Central memory CD8-positive, alpha-beta T cell (primary cell): ENCODE data around the gene IFRD1.

Experiments used
- ATAC-seq: fragments of 150-1000 bp; cut with Tn5 transposase; replicated peaks from 2 replicates; pipeline ENCODE4 v1.10.0; 2022; ENCODE audit warnings: mild to moderate bottlenecking, moderate FRiP score, moderate number of reproducible peaks; ENCODE audit not compliant: poor library complexity, severe bottlenecking; ENCODE audit errors: extremely low read depth
- DNase-seq, 2 donors: peaks; one replicate each; pipeline ENCODE4 v3.0.0; 2021; ENCODE audit warnings: low spot score in 2 of 2
- H3K27ac Mint-ChIP-seq: one replicate; pipeline ENCODE4 v1.8.0; 2022; ENCODE audit warnings: low read depth, mild to moderate bottlenecking, moderate library complexity, mixed read lengths
- H3K27me3 Mint-ChIP-seq: one replicate; pipeline ENCODE4 v1.8.0; 2022; ENCODE audit warnings: mixed read lengths
- H3K36me3 Mint-ChIP-seq: one replicate; pipeline ENCODE4 v1.8.0; 2022; ENCODE audit warnings: mild to moderate bottlenecking, moderate library complexity, mixed read lengths; ENCODE audit not compliant: insufficient read depth
- H3K4me1 Mint-ChIP-seq: one replicate; pipeline ENCODE4 v1.8.0; 2022; ENCODE audit warnings: mixed read lengths
- H3K4me3 Mint-ChIP-seq: one replicate; pipeline ENCODE4 v1.8.0; 2022; ENCODE audit warnings: mild to moderate bottlenecking, moderate library complexity, mixed read lengths
- H3K9me3 Mint-ChIP-seq: one replicate; pipeline ENCODE4 v1.8.0; 2022; ENCODE audit warnings: mixed read lengths

IFRD1 gene

GRCh38 chr7:112422842-112423496 lies 27.3 kb upstream of the IFRD1 start:
- Mint-ChIP-seq H3K4me3 (no peak overlapping the region), H3K27ac (no peak overlapping the region), H3K9me3 (no peaks in the 10 kb centered on the region), H3K4me1 (peaks cover 12% of the 10 kb centered on the region), H3K36me3 (no peaks in the 10 kb centered on the region), H3K27me3 (no peaks in the 10 kb centered on the region)
- ATAC-seq (no peak), DNase-seq (no peak)

- Mint-ChIP-seq H3K27ac (no peak overlapping the region), H3K9me3 (no peaks in the 10 kb centered on the region), H3K4me1 (peaks cover 12% of the 10 kb centered on the region), H3K27me3 (no peaks in the 10 kb centered on the region), H3K4me3 (no peak overlapping the region), H3K36me3 (no peaks in the 10 kb centered on the region)
- DNase-seq (no peak), ATAC-seq (no peak)
Measured at GRCh38 chr7:112423987-112424386, 26.3 kb upstream of the IFRD1 start.

GRCh38 chr7:112427984-112428383 lies 22.3 kb upstream of the IFRD1 start:
- ATAC-seq = no peak
- H3K9me3 Mint-ChIP-seq = no peaks in the 10 kb centered on the region
- no peak overlapping the region for H3K27ac Mint-ChIP-seq
- no peaks in the 10 kb centered on the region for H3K36me3 Mint-ChIP-seq
- H3K27me3 Mint-ChIP-seq = no peaks in the 10 kb centered on the region
- H3K4me3 Mint-ChIP-seq = no peak overlapping the region
- no peaks in the 10 kb centered on the region for H3K4me1 Mint-ChIP-seq
- no peak for DNase-seq

DNA sequence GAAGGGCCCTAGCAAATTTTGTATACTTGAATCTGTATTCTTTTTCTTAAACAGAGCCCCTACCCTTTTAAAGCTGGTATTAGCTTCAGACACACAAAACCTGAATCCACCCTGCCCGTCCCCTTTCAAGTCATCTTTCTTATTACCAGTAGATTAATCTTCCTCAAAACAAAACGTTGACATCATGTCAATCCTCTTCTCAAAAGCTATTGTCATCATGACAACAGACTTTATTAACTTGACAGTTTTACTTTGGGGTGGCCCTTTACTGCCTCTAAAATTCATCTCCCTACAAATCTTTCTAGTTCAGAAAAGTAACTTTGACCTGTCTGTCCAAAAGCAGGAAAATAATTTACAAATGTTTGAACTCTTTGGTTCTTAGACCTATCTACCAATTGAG lies 21.5 kb upstream of the IFRD1 start:
- no peaks in the 10 kb centered on the region for H3K36me3 Mint-ChIP-seq
- no peak overlapping the region for H3K4me3 Mint-ChIP-seq
- no peaks in the 10 kb centered on the region for H3K4me1 Mint-ChIP-seq
- no peak overlapping the region for H3K27ac Mint-ChIP-seq
- no peaks in the 10 kb centered on the region for H3K27me3 Mint-ChIP-seq
- H3K9me3 Mint-ChIP-seq = no peaks in the 10 kb centered on the region
- DNase-seq (no peak), ATAC-seq (no peak)

GRCh38 chr7:112430649-112431048 lies 19.6 kb upstream of the IFRD1 start:
- H3K36me3 Mint-ChIP-seq = no peaks in the 10 kb centered on the region
- DNase-seq (no peak), ATAC-seq (no peak)
- no peak overlapping the region for H3K4me3 Mint-ChIP-seq
- no peaks in the 10 kb centered on the region for H3K4me1 Mint-ChIP-seq
- H3K27ac Mint-ChIP-seq = no peak overlapping the region
- no peaks in the 10 kb centered on the region for H3K9me3 Mint-ChIP-seq
- H3K27me3 Mint-ChIP-seq = no peaks in the 10 kb centered on the region

- DNase-seq = no peak
- Mint-ChIP-seq H3K4me3 (no peak overlapping the region), H3K9me3 (no peaks in the 10 kb centered on the region), H3K27ac (no peak overlapping the region), H3K4me1 (no peaks in the 10 kb centered on the region), H3K36me3 (no peaks in the 10 kb centered on the region), H3K27me3 (no peaks in the 10 kb centered on the region)
- no peak for ATAC-seq
Measured at GRCh38 chr7:112431803-112432202, 18.5 kb upstream of the IFRD1 start.

DNA sequence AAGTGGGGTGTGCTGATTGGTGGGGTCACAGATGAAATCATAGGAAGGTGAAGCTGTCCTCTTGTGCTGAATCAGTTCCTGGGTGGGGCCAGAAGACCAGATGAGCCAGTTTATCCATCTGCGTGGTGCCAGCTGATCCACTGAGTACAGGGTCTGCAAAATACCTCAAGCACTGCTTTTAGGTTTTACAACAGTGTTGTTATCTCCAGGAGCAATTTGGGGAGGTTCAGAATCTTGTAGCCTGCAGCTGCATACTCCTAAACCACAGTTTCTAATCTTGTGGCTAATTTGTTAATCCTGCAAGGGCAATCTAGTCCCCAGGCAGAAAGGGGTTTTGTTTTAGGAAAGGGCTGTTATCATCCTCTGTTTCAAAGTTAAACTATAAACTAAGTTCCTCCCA lies 17.0 kb upstream of the IFRD1 start:
- H3K36me3 Mint-ChIP-seq = no peaks in the 10 kb centered on the region
- H3K27ac Mint-ChIP-seq = no peak overlapping the region
- H3K9me3 Mint-ChIP-seq = no peaks in the 10 kb centered on the region
- H3K4me3 Mint-ChIP-seq = no peak overlapping the region
- ATAC-seq (no peak), DNase-seq (no peak)
- H3K27me3 Mint-ChIP-seq = no peaks in the 10 kb centered on the region
- no peaks in the 10 kb centered on the region for H3K4me1 Mint-ChIP-seq

- no peaks in the 10 kb centered on the region for H3K4me1 Mint-ChIP-seq
- H3K36me3 Mint-ChIP-seq = no peaks in the 10 kb centered on the region
- no peak for ATAC-seq
- no peak overlapping the region for H3K27ac Mint-ChIP-seq
- H3K27me3 Mint-ChIP-seq = no peaks in the 10 kb centered on the region
- no peak overlapping the region for H3K4me3 Mint-ChIP-seq
- DNase-seq = no peak
- no peaks in the 10 kb centered on the region for H3K9me3 Mint-ChIP-seq
Measured at GRCh38 chr7:112437072-112437471, 13.2 kb upstream of the IFRD1 start.

DNA sequence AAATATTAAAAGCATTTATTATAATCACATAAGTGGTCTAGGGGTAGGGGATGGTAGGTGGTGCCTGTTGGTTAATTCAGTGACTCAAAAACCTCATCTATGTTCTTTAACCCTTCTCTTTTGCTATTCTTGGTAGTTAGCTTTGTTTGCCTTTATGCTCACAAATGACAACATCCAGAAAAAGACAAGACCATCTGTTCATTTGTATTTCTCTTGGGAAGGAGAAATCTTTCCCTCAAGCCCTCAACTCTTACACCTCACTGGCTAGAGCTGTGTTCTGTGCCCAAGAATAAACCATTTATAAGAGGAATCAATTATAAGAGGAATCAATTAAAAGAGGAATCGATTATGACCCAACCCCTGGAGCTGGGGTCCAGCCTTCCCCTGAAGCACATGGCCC lies 10.8 kb upstream of the IFRD1 start:
- H3K4me3 Mint-ChIP-seq = no peak overlapping the region
- no peaks in the 10 kb centered on the region for H3K9me3 Mint-ChIP-seq
- ATAC-seq (no peak), DNase-seq (no peak)
- H3K27me3 Mint-ChIP-seq = no peaks in the 10 kb centered on the region
- no peaks in the 10 kb centered on the region for H3K4me1 Mint-ChIP-seq
- no peaks in the 10 kb centered on the region for H3K36me3 Mint-ChIP-seq
- H3K27ac Mint-ChIP-seq = no peak overlapping the region

DNA sequence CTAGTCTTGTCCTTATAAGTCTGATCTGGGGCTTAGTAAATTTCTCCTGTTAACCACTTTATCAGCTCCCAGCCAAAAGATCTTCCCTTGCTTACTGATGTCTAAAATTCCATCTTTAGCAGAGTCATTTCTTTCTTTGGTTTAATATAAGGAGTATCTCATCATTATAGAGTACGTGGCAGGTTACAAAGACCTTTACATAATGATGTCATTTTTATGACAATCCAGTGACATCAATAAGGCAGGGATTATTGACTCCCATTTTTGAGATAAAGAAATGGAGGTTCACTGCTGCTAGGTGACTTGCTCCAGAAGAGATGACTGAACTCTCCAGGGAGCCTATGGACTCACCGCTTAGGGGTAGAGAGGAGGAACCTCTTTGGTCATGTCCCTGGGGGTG lies 8.1 kb upstream of the IFRD1 start:
- Mint-ChIP-seq H3K36me3 (no peaks in the 10 kb centered on the region), H3K27ac (no peak overlapping the region), H3K4me3 (no peak overlapping the region), H3K4me1 (no peaks in the 10 kb centered on the region), H3K27me3 (no peaks in the 10 kb centered on the region), H3K9me3 (no peaks in the 10 kb centered on the region)
- no peak for DNase-seq
- ATAC-seq = no peak

- ATAC-seq (no peak), DNase-seq (no peak)
- Mint-ChIP-seq H3K9me3 (no peaks in the 10 kb centered on the region), H3K4me1 (peaks cover 4% of the 10 kb centered on the region), H3K4me3 (no peak overlapping the region), H3K27me3 (no peaks in the 10 kb centered on the region), H3K36me3 (peaks cover under 1% of the 10 kb centered on the region), H3K27ac (no peak overlapping the region)
Measured at GRCh38 chr7:112444505-112444904, 5.8 kb upstream of the IFRD1 start.

DNA sequence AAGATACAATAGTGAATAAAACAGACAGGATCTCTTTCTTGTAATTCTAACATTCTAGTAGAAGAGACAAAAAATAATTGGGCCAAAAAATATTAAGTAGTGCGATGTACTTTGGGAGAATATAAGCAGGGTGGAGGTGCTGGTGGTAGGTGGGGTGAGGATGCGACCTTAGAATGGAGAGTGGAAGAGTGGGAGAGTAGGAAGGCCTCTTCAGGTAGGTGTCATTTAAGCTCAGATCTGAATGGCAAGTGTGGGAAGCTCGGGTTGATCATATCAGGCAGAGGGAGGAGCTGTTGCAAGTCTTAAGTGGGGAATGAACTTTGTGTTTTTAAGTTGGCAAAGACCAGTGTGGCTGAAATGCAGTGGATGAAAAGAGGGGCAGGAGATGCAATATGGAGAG lies 3.8 kb upstream of the IFRD1 start:
- DNase-seq = no peak
- H3K4me1 Mint-ChIP-seq = peaks cover 12% of the 10 kb centered on the region

GRCh38 chr7:112447406-112447805 lies 2.9 kb upstream of the IFRD1 start:
- DNase-seq = no peak
- no peak for ATAC-seq
- Mint-ChIP-seq H3K36me3 (peaks cover 18% of the 10 kb centered on the region), H3K27ac (no peak overlapping the region), H3K9me3 (no peaks in the 10 kb centered on the region), H3K4me3 (no peak overlapping the region), H3K4me1 (peaks cover 21% of the 10 kb centered on the region), H3K27me3 (no peaks in the 10 kb centered on the region)

More for the DNA sequence above, 3.8 kb upstream of the IFRD1 start:
- H3K4me3 Mint-ChIP-seq = no peak overlapping the region
- H3K9me3 Mint-ChIP-seq = no peaks in the 10 kb centered on the region
- H3K36me3 Mint-ChIP-seq = peaks cover 15% of the 10 kb centered on the region
- no peaks in the 10 kb centered on the region for H3K27me3 Mint-ChIP-seq
- no peak for ATAC-seq
- no peak overlapping the region for H3K27ac Mint-ChIP-seq

GRCh38 chr7:112448381-112448780 lies 1.9 kb upstream of the IFRD1 start:
- H3K4me1 Mint-ChIP-seq = peaks cover 29% of the 10 kb centered on the region
- H3K27ac Mint-ChIP-seq = no peak overlapping the region
- DNase-seq (no peak), ATAC-seq (no peak)
- H3K9me3 Mint-ChIP-seq = no peaks in the 10 kb centered on the region
- no peak overlapping the region for H3K4me3 Mint-ChIP-seq
- no peaks in the 10 kb centered on the region for H3K27me3 Mint-ChIP-seq
- peaks cover 18% of the 10 kb centered on the region for H3K36me3 Mint-ChIP-seq
